HG03139 (cell line): ENCODE data around the gene TNNI3K.

Experiments used
- ATAC-seq: cut with Tn5 transposase; IDR thresholded peaks from one replicate; pipeline ENCODE4 v1.9.1; 2021; ENCODE audit not compliant: unreplicated experiment

The TNNI3K gene

GRCh38 chr1:74392186-74392585 lies 157.0 kb downstream of the TNNI3K start:
- no peak for ATAC-seq

- ATAC-seq: no peak
Measured at GRCh38 chr1:74392840-74393239, 157.7 kb downstream of the TNNI3K start.

GRCh38 chr1:74395571-74395970 lies 160.4 kb downstream of the TNNI3K start:
- no peak for ATAC-seq

- ATAC-seq: no peak
Measured at GRCh38 chr1:74396462-74396861, 161.3 kb downstream of the TNNI3K start.

GRCh38 chr1:74396933-74397332 lies 161.7 kb downstream of the TNNI3K start:
- ATAC-seq: no peak

- no peak for ATAC-seq
Measured at GRCh38 chr1:74399249-74399648, 164.1 kb downstream of the TNNI3K start.

- no peak for ATAC-seq
Measured at GRCh38 chr1:74402873-74403272, 167.7 kb downstream of the TNNI3K start.

- ATAC-seq: no peak
Measured at GRCh38 chr1:74403606-74404005, 168.4 kb downstream of the TNNI3K start.

GRCh38 chr1:74406759-74407158 lies 171.6 kb downstream of the TNNI3K start:
- no peak for ATAC-seq

- ATAC-seq: no peak
Measured at GRCh38 chr1:74407902-74408301, 172.7 kb downstream of the TNNI3K start.

GRCh38 chr1:74412244-74412643 lies 177.1 kb downstream of the TNNI3K start:
- ATAC-seq: no peak

- ATAC-seq: no peak
Measured at GRCh38 chr1:74415935-74416334, 180.7 kb downstream of the TNNI3K start.

GRCh38 chr1:74419611-74420010 lies 184.4 kb downstream of the TNNI3K start:
- ATAC-seq: no peak

- ATAC-seq: no peak
Measured at GRCh38 chr1:74420467-74420866, 185.3 kb downstream of the TNNI3K start.

- ATAC-seq: no peak
Measured at GRCh38 chr1:74422421-74423292, 187.5 kb downstream of the TNNI3K start.

- ATAC-seq: no peak
Measured at GRCh38 chr1:74423471-74423870, 188.3 kb downstream of the TNNI3K start.

- no peak for ATAC-seq
Measured at GRCh38 chr1:74425676-74426075, 190.5 kb downstream of the TNNI3K start.

GRCh38 chr1:74426208-74426937 lies 191.2 kb downstream of the TNNI3K start:
- ATAC-seq: no peak

GRCh38 chr1:74427681-74428080 lies 192.5 kb downstream of the TNNI3K start:
- ATAC-seq: no peak

GRCh38 chr1:74429580-74429979 lies 194.4 kb downstream of the TNNI3K start:
- no peak for ATAC-seq

GRCh38 chr1:74430342-74430934 lies 195.3 kb downstream of the TNNI3K start:
- ATAC-seq: no peak

GRCh38 chr1:74431531-74431930 lies 196.3 kb downstream of the TNNI3K start:
- ATAC-seq: no peak
